HG03039 (cell line): Measurements from ENCODE around the gene NUMA1.

Experiments used
- ATAC-seq: cut with Tn5 transposase; IDR thresholded peaks from one replicate; pipeline ENCODE4 v1.9.1; 2021; ENCODE audit warnings: mild to moderate bottlenecking, moderate library complexity; ENCODE audit not compliant: unreplicated experiment

Gene NUMA1

GRCh38 chr11:72066855-72067254, 13.5 kb downstream of the NUMA1 start:
- no peak for ATAC-seq

- no peak for ATAC-seq
These were observed 18.5 kb downstream of the NUMA1 start for GRCh38 chr11:72061739-72062396.

GRCh38 chr11:72058416-72059034, 21.8 kb downstream of the NUMA1 start:
- ATAC-seq: no peak

- ATAC-seq: no peak
These were observed 31.4 kb downstream of the NUMA1 start for GRCh38 chr11:72048766-72049460.

GRCh38 chr11:72045849-72046248, 34.5 kb downstream of the NUMA1 start:
- no peak for ATAC-seq

GRCh38 chr11:72042064-72042745, 38.1 kb downstream of the NUMA1 start:
- no peak for ATAC-seq

GRCh38 chr11:72041364-72042063, 38.8 kb downstream of the NUMA1 start:
- no peak for ATAC-seq

- peak; percentile 41 for ATAC-seq
These were observed 39.6 kb downstream of the NUMA1 start for GRCh38 chr11:72040491-72041363.

GRCh38 chr11:72039856-72040401, 40.4 kb downstream of the NUMA1 start:
- ATAC-seq: no peak

- ATAC-seq: no peak
These were observed 41.1 kb downstream of the NUMA1 start for GRCh38 chr11:72039031-72039855.

GRCh38 chr11:72038491-72038890, 41.9 kb downstream of the NUMA1 start:
- ATAC-seq: no peak

- no peak for ATAC-seq
These were observed 42.6 kb downstream of the NUMA1 start for GRCh38 chr11:72037554-72038311.

- ATAC-seq: no peak
These were observed 43.7 kb downstream of the NUMA1 start for GRCh38 chr11:72036687-72037086.

- ATAC-seq: no peak
These were observed 49.8 kb downstream of the NUMA1 start for GRCh38 chr11:72030472-72031045.

- ATAC-seq: no peak
These were observed 54.3 kb downstream of the NUMA1 start for GRCh38 chr11:72026090-72026489.

GRCh38 chr11:72024069-72024754, 56.1 kb downstream of the NUMA1 start:
- no peak for ATAC-seq

- no peak for ATAC-seq
These were observed 57.0 kb downstream of the NUMA1 start for GRCh38 chr11:72023335-72023734.
